GM21381 (cell line): Measurements from ENCODE around the gene HOMER2.
"Not testable (repeated sequence)": the region's sequence is repeated elsewhere in the genome, so short reads cannot be mapped to it uniquely, and the experiment has no call there.

Source experiments
- ATAC-seq: cut with Tn5 transposase; IDR thresholded peaks from one replicate; pipeline ENCODE4 v1.9.1; 2021; ENCODE audit warnings: mild to moderate bottlenecking, moderate library complexity; ENCODE audit not compliant: unreplicated experiment

Gene HOMER2

GRCh38 chr15:82966671-82967071, 14.2 kb upstream of the HOMER2 start:
- ATAC-seq, result peak; percentile 91

DNA sequence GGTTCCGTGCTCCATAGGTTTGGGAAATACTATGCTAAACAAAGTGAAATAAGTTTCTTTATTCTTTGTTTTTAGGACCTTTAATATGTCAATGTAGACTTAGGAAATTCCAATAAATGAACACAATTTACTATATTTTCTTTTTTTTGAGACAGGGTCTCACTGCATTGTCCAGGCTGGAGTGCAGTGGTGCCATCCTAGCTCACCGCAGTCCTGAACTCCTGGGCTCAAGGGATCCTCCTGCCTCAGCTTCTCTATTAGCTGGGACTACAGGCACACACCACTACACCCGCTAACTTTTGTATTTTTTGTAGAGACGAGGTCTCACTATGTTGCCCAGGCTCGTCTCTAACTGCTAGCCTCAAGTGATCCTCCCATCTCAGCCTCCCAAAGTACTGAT, 12.4 kb upstream of the HOMER2 start:
- no peak for ATAC-seq

- no peak for ATAC-seq
Measured at GRCh38 chr15:82963471-82964341, 11.2 kb upstream of the HOMER2 start.

- no peak for ATAC-seq
Measured at GRCh38 chr15:82960766-82961165, 8.2 kb upstream of the HOMER2 start.

GRCh38 chr15:82959423-82959822, 6.9 kb upstream of the HOMER2 start:
- ATAC-seq, result no peak

DNA sequence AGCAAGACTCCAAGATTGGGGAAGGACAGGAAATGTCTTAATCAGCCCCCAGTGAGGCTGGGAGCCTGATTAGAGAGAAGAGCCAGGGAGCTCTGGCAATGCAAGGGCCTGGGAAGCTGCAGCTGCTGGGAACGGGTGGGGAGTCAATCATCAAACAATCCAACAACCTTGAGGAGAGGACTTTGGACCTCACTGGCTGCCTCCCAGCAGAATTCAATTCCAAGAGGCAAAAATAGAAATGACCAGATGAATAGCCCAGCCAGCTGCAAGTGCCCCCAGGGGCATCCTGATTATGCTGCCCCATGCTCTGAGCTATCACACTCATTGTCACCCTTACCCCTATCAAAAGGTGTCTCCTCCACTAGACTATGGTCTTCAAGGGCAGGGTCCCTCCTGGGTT, 6.1 kb upstream of the HOMER2 start:
- no peak for ATAC-seq

DNA sequence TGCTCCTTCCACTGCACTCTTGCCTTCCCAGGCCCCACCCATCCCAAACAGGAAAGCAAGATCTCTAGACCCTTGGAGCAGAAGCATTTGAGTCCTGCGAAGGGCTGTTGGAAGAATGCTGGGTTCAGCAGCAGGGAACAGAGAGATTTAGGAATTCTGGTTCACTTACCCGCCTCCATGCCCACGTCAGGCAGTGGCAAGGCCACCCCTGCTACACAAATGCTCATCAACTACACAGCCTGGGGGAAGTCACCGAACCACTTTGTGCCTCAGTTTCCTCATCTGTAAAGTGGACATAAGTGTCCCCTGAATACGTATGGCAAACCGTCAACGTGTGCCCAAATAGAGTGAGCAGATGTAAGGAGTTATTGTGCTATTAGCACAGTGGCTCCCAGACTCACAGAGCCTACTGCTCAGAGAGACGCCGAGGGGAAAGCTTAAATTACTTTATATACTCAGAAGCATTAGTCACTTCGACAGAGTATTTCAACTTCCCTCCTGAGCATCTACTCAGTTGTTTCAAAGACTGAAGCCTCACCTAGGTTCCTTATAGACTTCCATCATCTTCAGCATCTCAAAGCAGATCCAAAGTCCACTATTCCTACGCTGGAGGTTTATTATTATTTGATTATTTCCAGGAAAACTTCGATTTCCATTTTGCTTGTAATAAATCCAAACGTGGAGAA, 905 bp downstream of the HOMER2 start:
- ATAC-seq, result no peak

DNA sequence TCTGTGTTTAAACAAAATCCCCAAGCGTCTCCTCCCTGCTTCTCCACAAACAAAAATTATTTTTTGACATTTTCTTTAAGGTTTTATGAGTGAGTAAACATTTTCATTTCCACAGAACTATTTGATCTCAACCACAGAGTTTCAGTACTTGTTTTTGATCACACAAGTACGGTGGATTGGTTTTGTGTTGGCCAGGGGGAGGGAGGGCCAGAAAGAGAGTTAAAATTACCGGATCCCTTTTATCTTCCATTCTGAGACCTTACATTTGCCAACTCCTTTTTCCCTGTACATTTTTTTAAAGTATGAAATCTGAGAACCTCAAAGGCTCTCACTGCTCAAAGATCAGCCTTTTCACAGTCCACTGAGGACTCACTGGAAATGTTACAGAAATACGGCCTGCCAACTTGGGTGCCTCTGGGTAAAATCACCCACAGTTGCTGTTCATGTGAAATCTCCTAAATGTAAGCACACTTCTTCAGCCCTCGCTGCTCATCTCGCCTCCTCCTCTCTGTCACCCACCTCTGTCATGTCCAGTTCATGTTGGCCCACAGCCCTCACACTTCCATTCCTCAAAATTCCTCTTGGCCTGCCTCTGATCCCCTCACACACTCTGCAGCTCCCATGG, 1.7 kb downstream of the HOMER2 start:
- ATAC-seq, result peak; percentile 66

DNA sequence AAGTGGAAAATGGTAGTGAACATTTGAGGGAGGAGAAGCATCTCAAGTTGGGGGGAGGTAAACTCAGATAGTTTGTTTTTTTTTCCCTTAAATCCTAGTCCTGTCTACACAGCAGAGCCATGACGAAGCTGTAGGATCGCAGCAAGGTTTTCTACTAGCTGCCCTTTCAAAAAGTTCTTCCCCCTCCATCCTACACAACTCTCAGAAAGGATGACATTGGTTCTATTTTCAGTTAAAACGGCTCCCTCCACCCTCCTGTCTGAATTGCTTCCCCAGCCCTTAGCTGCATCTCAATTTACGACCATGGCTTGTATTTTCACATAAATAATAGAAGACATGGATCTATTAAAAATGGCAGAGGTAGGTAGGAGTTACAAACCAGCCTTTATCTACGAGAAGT, 2.2 kb downstream of the HOMER2 start:
- ATAC-seq, result no peak

DNA sequence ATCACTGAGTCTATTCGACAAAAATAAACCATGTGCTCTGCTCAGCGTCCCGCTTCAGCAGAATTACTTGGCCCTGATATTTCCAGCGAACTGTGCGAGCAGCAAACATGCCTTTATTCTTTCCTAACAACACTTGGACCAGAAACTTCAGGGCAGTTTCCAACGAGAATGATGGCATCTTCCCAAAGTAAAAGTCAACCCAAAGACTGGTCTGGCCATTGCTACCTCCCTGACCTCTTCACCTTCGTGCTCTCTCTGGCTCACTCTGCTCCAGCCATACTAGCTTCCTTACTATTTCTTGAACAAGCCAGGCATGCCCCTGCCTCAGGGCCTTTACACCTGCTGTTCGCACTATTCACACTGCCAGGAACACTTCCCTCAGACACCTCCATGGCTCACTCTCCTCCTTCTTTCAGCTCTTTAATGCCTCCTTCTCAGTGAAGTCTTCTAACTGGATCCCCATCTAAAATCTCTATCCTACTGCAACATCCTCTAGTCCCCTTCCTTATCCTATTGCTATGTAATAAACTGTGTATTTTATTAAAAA, 6.3 kb downstream of the HOMER2 start:
- ATAC-seq, result no peak

DNA sequence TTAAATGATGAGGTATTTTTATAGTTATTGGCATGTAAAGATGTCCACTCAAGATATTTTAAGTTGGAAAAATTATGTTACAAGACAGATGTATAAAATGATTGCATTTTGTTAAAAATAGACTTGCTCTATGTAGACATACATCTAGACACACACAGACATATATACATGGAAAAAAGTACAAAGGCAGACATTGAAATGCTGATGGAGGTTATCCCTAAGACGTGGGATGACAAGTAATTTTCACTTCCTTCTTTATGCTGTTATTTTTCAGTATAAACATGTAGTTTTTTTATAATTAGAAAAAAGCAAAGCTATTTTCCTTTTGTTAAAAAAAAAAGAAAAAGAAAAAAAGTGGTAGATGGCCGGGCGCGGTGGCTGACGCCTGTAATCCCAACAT, 7.2 kb downstream of the HOMER2 start:
- ATAC-seq, result no peak

- ATAC-seq, result no peak
Measured at GRCh38 chr15:82944821-82945220, 7.7 kb downstream of the HOMER2 start.

DNA sequence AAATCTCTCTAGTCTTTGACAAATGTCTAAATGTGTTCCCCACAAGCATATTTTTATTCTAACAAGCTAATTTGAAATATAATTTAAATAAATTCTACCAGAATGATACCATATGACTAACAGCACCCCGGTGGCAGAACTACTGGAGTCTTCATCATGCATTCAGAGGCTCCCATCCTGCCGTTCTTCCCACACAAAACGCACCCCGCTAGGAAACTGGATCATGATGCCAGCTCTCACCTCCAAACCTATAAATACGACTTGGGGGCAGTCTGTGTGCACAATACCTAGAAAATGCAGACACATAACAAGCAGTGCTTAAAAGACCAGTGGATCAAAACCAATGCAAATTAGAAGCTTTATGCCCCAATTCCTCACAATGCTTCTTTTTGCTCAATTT, 8.5 kb downstream of the HOMER2 start:
- ATAC-seq, result no peak

DNA sequence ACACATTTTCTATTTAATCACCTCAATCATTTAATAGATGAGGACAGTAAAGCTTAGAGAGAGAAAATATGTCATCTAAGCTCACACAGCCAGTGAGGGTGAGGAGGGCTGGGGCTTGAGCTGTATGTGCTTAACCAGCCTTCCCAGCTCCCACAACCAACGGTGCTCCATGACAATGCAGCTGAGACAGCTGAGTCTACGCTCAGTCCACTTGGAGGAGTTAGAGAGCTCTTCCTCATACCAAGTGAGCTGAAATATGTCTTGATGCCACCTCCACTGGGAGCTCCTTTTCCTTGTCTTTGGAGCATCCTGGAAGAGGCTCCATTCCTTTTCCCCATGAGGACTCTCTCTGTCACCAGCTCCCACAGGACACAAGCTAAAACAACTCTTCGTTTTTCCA, 9.3 kb downstream of the HOMER2 start:
- no peak for ATAC-seq

DNA sequence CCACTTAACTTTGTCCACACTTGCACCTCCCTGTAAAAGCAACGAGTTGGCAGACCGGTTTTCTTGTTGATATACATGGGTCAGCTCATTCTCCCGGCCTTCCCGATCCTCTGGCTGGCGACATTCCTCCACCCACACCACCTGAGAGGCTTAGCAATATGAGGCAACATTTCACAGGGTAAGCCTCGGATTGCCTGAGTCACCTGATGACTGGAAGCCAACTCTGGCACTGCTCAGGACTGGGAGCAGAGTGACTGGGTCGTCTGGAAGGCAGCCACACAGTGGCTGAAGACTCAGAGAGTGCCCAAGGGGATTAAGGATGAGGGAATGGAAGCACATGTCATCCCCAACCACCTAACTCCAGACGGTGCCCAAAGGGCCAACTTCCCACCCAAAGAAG, 9.8 kb downstream of the HOMER2 start:
- ATAC-seq, result no peak

DNA sequence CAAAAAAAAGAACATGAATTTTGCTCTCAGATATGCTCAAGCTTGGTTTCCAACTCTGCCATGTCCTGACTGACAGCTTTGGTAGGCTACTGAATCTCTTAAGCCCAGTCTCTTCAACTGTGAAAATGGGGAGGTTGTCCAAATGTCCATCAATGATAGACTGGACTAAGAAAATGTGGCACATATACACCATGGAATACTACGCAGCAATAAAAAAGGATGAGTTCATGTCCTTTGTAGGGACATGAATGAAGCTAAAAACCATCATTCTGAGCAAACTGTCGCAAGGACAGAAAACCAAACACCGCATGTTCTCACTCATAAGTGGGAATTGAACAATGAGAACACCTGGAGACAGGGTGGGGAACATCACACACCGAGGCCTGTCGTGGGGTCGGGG, 12.8 kb downstream of the HOMER2 start:
- not testable (repeated sequence) for ATAC-seq

DNA sequence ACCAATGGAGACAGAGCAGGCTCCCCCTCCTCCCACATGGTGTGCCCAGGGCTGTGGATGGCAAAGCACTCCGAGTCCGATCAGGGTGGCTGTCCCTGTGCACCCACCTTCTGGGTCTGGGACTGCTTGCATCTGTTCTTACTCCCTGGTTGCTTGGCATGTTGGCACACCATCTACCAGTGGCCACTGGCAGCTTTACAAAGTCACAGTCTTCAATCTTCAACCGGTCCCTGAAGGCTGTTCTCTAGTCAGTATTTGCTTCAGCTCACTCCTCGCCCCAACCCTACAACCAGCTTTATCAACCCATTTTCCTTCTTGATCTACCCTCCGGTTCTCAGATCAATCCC, 14.8 kb downstream of the HOMER2 start:
- ATAC-seq, result no peak

GRCh38 chr15:82936966-82937711, 15.4 kb downstream of the HOMER2 start:
- no peak for ATAC-seq

DNA sequence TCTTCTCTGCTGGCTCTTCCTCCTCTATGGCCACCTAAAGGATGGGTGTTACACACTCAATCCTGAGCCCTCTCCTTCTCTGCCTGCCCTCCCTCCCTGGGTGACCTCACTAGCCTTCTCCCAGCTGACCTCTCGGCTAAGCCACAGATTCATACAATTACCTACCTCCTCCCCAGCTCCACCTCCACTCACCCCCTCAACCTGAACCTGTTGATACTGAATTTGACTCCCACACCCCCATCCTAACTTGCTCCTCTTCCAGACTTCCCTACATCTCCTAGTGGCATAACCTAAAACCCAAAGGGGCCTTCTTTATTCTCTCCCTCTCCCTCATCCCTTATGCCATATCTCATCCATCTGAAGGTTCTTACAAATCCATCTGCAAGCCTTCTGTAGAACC, 17.1 kb downstream of the HOMER2 start:
- ATAC-seq, result no peak

- no peak for ATAC-seq
Measured at GRCh38 chr15:82934100-82934880, 18.2 kb downstream of the HOMER2 start.
